CD14-positive monocyte (primary cell): ENCODE results near the gene PTPRN2. TPM values are rescaled to one million over a fixed set of nuclear protein-coding genes. Genes with fewer than 3 reads are reported as not detected.

Source experiments
- DNase-seq, 3 donors: peaks; one replicate each; pipeline ENCODE4 v3.0.0-alpha.2; 2011 to 2022
- H2AFZ ChIP-seq: 2 replicates; pipeline ENCODE4 v1.6.0; 2012; ENCODE audit warnings: mild to moderate bottlenecking, low read depth, low read length, inconsistent platforms; ENCODE audit not compliant: insufficient read depth, poor library complexity, severe bottlenecking
- H3K27ac ChIP-seq, 2 donors: 1 replicate in 1 of 2; 2 replicates in 1 of 2; pipeline ENCODE4 v1.5.1; 2012 to 2013; ENCODE audit warnings: low read length in 2 of 2, control low read depth in 1 of 2, inconsistent platforms in 1 of 2, low read depth in 1 of 2, mild to moderate bottlenecking in 1 of 2
- H3K27me3 ChIP-seq, 2 donors: one replicate each; pipeline versions ENCODE4 v1.6.0 to v1.6.1; 2011 to 2013; ENCODE audit warnings: low read length in 2 of 2; ENCODE audit not compliant: control insufficient read depth in 2 of 2, insufficient read depth in 2 of 2
- H3K36me3 ChIP-seq, 2 donors: replicated peaks in 1 of 2; 1 replicate in 1 of 2; 2 replicates in 1 of 2; pipeline versions ENCODE4 v1.5.1 to v1.6.1; 2012 to 2013; ENCODE audit warnings: low read length in 2 of 2, control low read depth in 1 of 2, inconsistent platforms in 1 of 2, mild to moderate bottlenecking in 1 of 2; ENCODE audit not compliant: insufficient read depth in 2 of 2, control insufficient read depth in 1 of 2
- H3K4me1 ChIP-seq, 2 donors: 1 replicate in 1 of 2; 2 replicates in 1 of 2; pipeline versions ENCODE4 v1.5.1 to v1.6.1; 2012 to 2013; ENCODE audit warnings: low read length in 2 of 2, control low read depth in 1 of 2, inconsistent platforms in 1 of 2, mild to moderate bottlenecking in 1 of 2, moderate library complexity in 1 of 2; ENCODE audit not compliant: insufficient read depth in 2 of 2, control insufficient read depth in 1 of 2
- H3K4me2 ChIP-seq: replicated peaks from 2 replicates; pipeline ENCODE3; 2012; ENCODE audit warnings: low read length, moderate library complexity, mild to moderate bottlenecking; ENCODE audit not compliant: poor library complexity, severe bottlenecking; ENCODE audit errors: extremely low read depth
- H3K4me3 ChIP-seq, 3 experiments: fragments of 200-600 bp in 1 of 3; sonication (generic) in 1 of 3; replicated peaks in 1 of 3; 1 replicate in 2 of 3; 2 replicates in 1 of 3; pipeline ENCODE4 v1.5.1; 2011 to 2013; ENCODE audit warnings: low read length in 3 of 3, mild to moderate bottlenecking in 3 of 3, control low read depth in 2 of 3, low read depth in 2 of 3, inconsistent platforms in 1 of 3, moderate library complexity in 1 of 3
- H3K79me2 ChIP-seq: 2 replicates; pipeline ENCODE4 v1.6.0; 2012; ENCODE audit warnings: mild to moderate bottlenecking, control low read depth, inconsistent platforms, low read length, moderate library complexity; ENCODE audit not compliant: insufficient read depth
- H3K9ac ChIP-seq: 2 replicates; pipeline ENCODE4 v1.6.0; 2017; ENCODE audit warnings: low read length, mild to moderate bottlenecking; ENCODE audit not compliant: insufficient read depth, poor library complexity, severe bottlenecking
- H3K9me3 ChIP-seq, 2 donors: replicated peaks in 1 of 2; 1 replicate in 1 of 2; 2 replicates in 1 of 2; pipeline versions ENCODE4 v1.5.1 to v1.6.1; 2012 to 2013; ENCODE audit warnings: low read length in 2 of 2, control low read depth in 1 of 2; ENCODE audit not compliant: control insufficient read depth in 1 of 2, insufficient read depth in 1 of 2
- H4K20me1 ChIP-seq: 2 replicates; pipeline ENCODE4 v1.6.0; 2012; ENCODE audit warnings: mild to moderate bottlenecking, low read length, control low read depth, moderate library complexity; ENCODE audit not compliant: insufficient read depth
- H3K27ac Mint-ChIP-seq, 7 donors: one replicate each; pipeline ENCODE4 v1.8.0; 2020; ENCODE audit warnings: mild to moderate bottlenecking in 7 of 7, mixed read lengths in 7 of 7, moderate library complexity in 6 of 7, inconsistent platforms in 2 of 7
- H3K27me3 Mint-ChIP-seq, 3 donors: one replicate each; pipeline ENCODE4 v1.8.0; 2021 to 2022; ENCODE audit warnings: low read depth in 3 of 3, mild to moderate bottlenecking in 3 of 3, mixed read lengths in 3 of 3, moderate library complexity in 3 of 3, inconsistent platforms in 1 of 3
- H3K36me3 Mint-ChIP-seq, 2 donors: one replicate each; pipeline ENCODE4 v1.8.0; 2020; ENCODE audit warnings: mixed read lengths in 2 of 2, inconsistent platforms in 1 of 2, mild to moderate bottlenecking in 1 of 2
- H3K4me1 Mint-ChIP-seq: one replicate; pipeline ENCODE4 v1.8.0; 2020; ENCODE audit warnings: mild to moderate bottlenecking, mixed read lengths
- H3K4me3 Mint-ChIP-seq, 2 donors: one replicate each; pipeline ENCODE4 v1.8.0; 2020; ENCODE audit warnings: mild to moderate bottlenecking in 2 of 2, mixed read lengths in 2 of 2, moderate library complexity in 1 of 2
- H3K9me3 Mint-ChIP-seq, 7 donors: one replicate each; pipeline ENCODE4 v1.8.0; 2020 to 2022; ENCODE audit warnings: mixed read lengths in 7 of 7, mild to moderate bottlenecking in 6 of 7, moderate library complexity in 6 of 7, inconsistent platforms in 2 of 7
- CTCF ChIP-seq: fragments of 200-600 bp; IDR thresholded peaks from one replicate; pipeline ENCODE4 v1.8.0; 2022; ENCODE audit warnings: antibody characterized with exemption, mild to moderate bottlenecking
- WGBS: methylation state at CpG from one replicate; pipeline ENCODE4 v1.1.5; 2013; ENCODE audit warnings: missing lambda C conversion rate; ENCODE audit not compliant: insufficient coverage; 5-methylcytosine and 5-hydroxymethylcytosine counted together
- intact Hi-C, 2 donors: fragments of 100-400 bp; cut with micrococcal nuclease; formaldehyde crosslinking; loops; one replicate each; pipeline versions ENCODE4 v1.15.0 to v1.15.1; 2023
- polyA plus RNA-seq, 3 donors: library from polyadenylated mRNA; depleted of rRNA in 1 of 3; unstranded in 2 of 3; stranded (reverse) in 1 of 3; fragments of 300-500 nt in 2 of 3; fragments of >200 nt in 1 of 3; fragmentation: Illumina TruSeq in 2 of 3; gene quantifications; 1 replicate in 2 of 3; 2 replicates in 1 of 3; pipeline ENCODE4 v1.2.3, GENCODE V29; 2012 to 2021

Gene PTPRN2
- polyA plus RNA-seq, 3 donors: 0.25 to 1.4 (median 0.97) TPM

GRCh38 chr7:157796846-157797245 lies 790.8 kb downstream of the PTPRN2 start:
- Histone ChIP-seq H3K4me2 (no peak overlapping the region), H3K4me3 (no peak overlapping the region), H3K36me3 (no peaks in the 10 kb centered on the region), H3K27ac (no peak overlapping the region), H3K4me1 (no peaks in the 10 kb centered on the region), H3K27me3 (no peaks in the 10 kb centered on the region), H3K9ac (no peak overlapping the region), H4K20me1 (no peaks in the 10 kb centered on the region), H3K79me2 (no peaks in the 10 kb centered on the region), H3K9me3 (no peaks in the 10 kb centered on the region), H2AFZ (no peak overlapping the region)
- Mint-ChIP-seq H3K9me3 (peaks cover 0 to 3% (median 0%) of the 10 kb centered on the region in 7 donors), H3K4me3 (no peak overlapping the region), H3K27ac (no peak overlapping the region), H3K4me1 (no peaks in the 10 kb centered on the region), H3K27me3 (peaks cover 8 to 11% (median 9%) of the 10 kb centered on the region in 3 donors), H3K36me3 (no peaks in the 10 kb centered on the region)
- no peak for DNase-seq
- no peak for TF ChIP-seq CTCF
- 97% methylated on average over 19 of the region's 19 CpGs for WGBS
- intact Hi-C loops: no loop called here

GRCh38 chr7:157795643-157796042 lies 792.0 kb downstream of the PTPRN2 start:
- H3K79me2 ChIP-seq: no peaks in the 10 kb centered on the region
- Mint-ChIP-seq H3K27ac (no peak overlapping the region), H3K9me3 (peaks cover 0 to 3% (median 0%) of the 10 kb centered on the region in 7 donors), H3K4me1 (no peaks in the 10 kb centered on the region), H3K27me3 (peaks cover 8 to 11% (median 9%) of the 10 kb centered on the region in 3 donors), H3K4me3 (no peak overlapping the region), H3K36me3 (no peaks in the 10 kb centered on the region)
- H3K4me3 ChIP-seq: no peak overlapping the region
- no peak overlapping the region for H3K9ac ChIP-seq
- WGBS: 93% methylated on average over 9 of the region's 13 CpGs
- no peak overlapping the region for H3K27ac ChIP-seq
- H3K4me2 ChIP-seq: no peak overlapping the region
- no peak for TF ChIP-seq CTCF
- no peaks in the 10 kb centered on the region for H3K36me3 ChIP-seq
- no peaks in the 10 kb centered on the region for H4K20me1 ChIP-seq
- H3K9me3 ChIP-seq: no peaks in the 10 kb centered on the region
- intact Hi-C loops: no loop called here
- no peak overlapping the region for H2AFZ ChIP-seq
- H3K27me3 ChIP-seq: no peaks in the 10 kb centered on the region
- no peak for DNase-seq
- H3K4me1 ChIP-seq: no peaks in the 10 kb centered on the region
